ENCODE data around the gene PPDPF. TPM values are rescaled to one million over a fixed set of nuclear protein-coding genes. Genes with fewer than 3 reads are reported as not detected.

PPDPF gene
- total RNA-seq, 1 experiment from 2014 or later = 149 TPM

DNA sequence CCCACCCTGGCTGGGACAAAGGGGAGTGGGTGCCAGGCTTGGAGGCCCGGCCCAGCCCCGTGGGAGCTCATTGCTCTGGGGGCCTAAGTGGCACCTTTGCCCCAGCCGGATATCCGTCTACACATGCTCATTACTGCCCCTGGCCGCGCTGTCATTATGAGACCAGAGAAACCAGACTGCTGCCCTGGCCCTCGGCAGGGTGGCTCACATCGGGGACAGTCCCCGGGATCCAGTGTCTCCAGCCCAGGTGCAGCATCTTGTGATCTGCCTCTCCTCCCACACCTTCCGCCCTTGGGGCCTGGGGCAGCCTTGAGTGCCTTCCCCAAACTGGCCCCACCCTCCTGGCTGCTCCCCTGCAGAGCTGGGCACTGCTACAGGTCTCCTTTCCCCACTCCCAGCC, 22.1 kb downstream of the PPDPF start:
- H4K20me1 ChIP-seq (ENCODE audit: control insufficient read depth, insufficient read depth, insufficient read length) = no peaks in the 10 kb centered on the region
- no peak overlapping the region for H3K4me2 ChIP-seq (ENCODE audit: insufficient read depth, insufficient read length, low read length)
- H2BK5ac ChIP-seq (ENCODE audit: insufficient read length, low read length) = no peak overlapping the region
- no peak for TF ChIP-seq CTCF (conservative IDR thresholded peaks at IDR 0.05)
- no peak overlapping the region for H3K56ac ChIP-seq (ENCODE audit: insufficient read length, low read depth, low read length)
- WGBS (ENCODE audit: extremely low coverage, insufficient read length, low lambda C conversion rate) = no CpG with 5 or more reads among the region's 10 CpGs
- no peak overlapping the region for H3T11ph ChIP-seq (ENCODE audit: low read length)
- H2BK20ac ChIP-seq (ENCODE audit: low read depth, low read length, poor library complexity, severe bottlenecking) = no peak overlapping the region
- H2BK12ac ChIP-seq (ENCODE audit: insufficient read length, low read depth, low read length) = no peak overlapping the region
- no peaks in the 10 kb centered on the region for H3K79me1 ChIP-seq (ENCODE audit: insufficient read depth, low read depth, low read length, poor library complexity, severe bottlenecking)
- H3K9ac ChIP-seq (ENCODE audit: extremely low read depth, insufficient read length, low read length) = no peak overlapping the region
- H3K23ac ChIP-seq (ENCODE audit: insufficient read length, low read depth, low read length) = no peak overlapping the region
- H3K4me1 ChIP-seq (ENCODE audit: insufficient read depth, low read length) = no peaks in the 10 kb centered on the region
- no peak for DNase-seq
- no peak overlapping the region for H3K4me3 Mint-ChIP-seq
- H3K14ac ChIP-seq (ENCODE audit: insufficient read depth, low read length) = no peak overlapping the region
- no peak overlapping the region for H4K8ac ChIP-seq (replicated peaks; ENCODE audit: insufficient read length, low read depth, low read length)
- no peak overlapping the region for H4K5ac ChIP-seq (ENCODE audit: insufficient read length, low read depth, low read length)
- no peaks in the 10 kb centered on the region for H3K9me3 Mint-ChIP-seq
- H3K79me2 ChIP-seq (ENCODE audit: insufficient read depth, low read length) = no peaks in the 10 kb centered on the region
- peaks cover 5 to 9% of the 10 kb centered on the region in 2 experiments for H3K4me1 Mint-ChIP-seq
- H3K23me2 ChIP-seq (ENCODE audit: insufficient read length, low read depth, low read length, poor library complexity, severe bottlenecking) = no peaks in the 10 kb centered on the region
- H2BK15ac ChIP-seq (ENCODE audit: low read depth, low read length) = no peak overlapping the region
- H3K27me3 Mint-ChIP-seq (ENCODE audit: low read depth) = no peaks in the 10 kb centered on the region
- H2AK5ac ChIP-seq (ENCODE audit: insufficient read length, low read length) = no peak overlapping the region
- H2AFZ ChIP-seq (ENCODE audit: low read length) = no peak overlapping the region
- no peaks in the 10 kb centered on the region for H3K27me3 ChIP-seq (ENCODE audit: insufficient read depth, low read length)
- no peak overlapping the region for H3K18ac ChIP-seq (ENCODE audit: insufficient read length, low read depth, low read length)
- no peak overlapping the region for H3K27ac ChIP-seq (ENCODE audit: insufficient read length, low read depth, low read length)
- no peak overlapping the region for H2BK120ac ChIP-seq (ENCODE audit: low read depth, low read length, poor library complexity, severe bottlenecking)
- H3K27ac Mint-ChIP-seq = no peak overlapping the region
- no peak overlapping the region for H4K91ac ChIP-seq (ENCODE audit: insufficient read length, low read depth, low read length)
- H3K4ac ChIP-seq (ENCODE audit: low read depth, low read length) = no peak overlapping the region
- no peaks in the 10 kb centered on the region for H3K9me3 ChIP-seq (ENCODE audit: control insufficient read depth, low read depth, low read length)
- no peaks in the 10 kb centered on the region for H3K36me3 Mint-ChIP-seq (ENCODE audit: insufficient read depth in 1 of 3, low read depth in 3 of 3)
